T-helper 2 cell treated with Interferon-gamma antibody and Interleukin-4, amounts not matched to agents 5 μg/mL and 100 μg/mL, for 36 hours (primary cell): ENCODE data around the gene CSAG3.
"Not testable (repeated sequence)": the region's sequence is repeated elsewhere in the genome, so short reads cannot be mapped to it uniquely, and the experiment has no call there.

Experiments
- DNase-seq: peaks from one replicate; pipeline ENCODE4 v3.0.0; 2021; ENCODE audit warnings: low spot score
- H3K27ac Mint-ChIP-seq: one replicate; pipeline ENCODE4 v1.8.0; 2021; ENCODE audit warnings: mild to moderate bottlenecking, mixed read lengths
- H3K27me3 Mint-ChIP-seq: one replicate; pipeline ENCODE4 v1.8.0; 2021; ENCODE audit warnings: low read depth, mixed read lengths
- H3K36me3 Mint-ChIP-seq: one replicate; pipeline ENCODE4 v1.8.0; 2021; ENCODE audit warnings: low read depth, mixed read lengths
- H3K4me1 Mint-ChIP-seq: one replicate; pipeline ENCODE4 v1.8.0; 2021; ENCODE audit warnings: low read depth, mixed read lengths
- H3K4me3 Mint-ChIP-seq: one replicate; pipeline ENCODE4 v1.8.0; 2022; ENCODE audit warnings: mild to moderate bottlenecking, moderate library complexity, mixed read lengths
- H3K9me3 Mint-ChIP-seq: one replicate; pipeline ENCODE4 v1.8.0; 2021; ENCODE audit warnings: mixed read lengths

CSAG3 gene

GRCh38 chrX:152759544-152759943, 526 bp downstream of the CSAG3 start:
- H3K9me3 Mint-ChIP-seq, H3K4me3 Mint-ChIP-seq: not testable (repeated sequence)

GRCh38 chrX:152761582-152761981, 2.6 kb downstream of the CSAG3 start:
- not testable (repeated sequence) for H3K4me1 Mint-ChIP-seq, H3K9me3 Mint-ChIP-seq, DNase-seq, H3K27me3 Mint-ChIP-seq, H3K4me3 Mint-ChIP-seq, H3K27ac Mint-ChIP-seq, H3K36me3 Mint-ChIP-seq

More at GRCh38 chrX:152759544-152759943, 526 bp downstream of the CSAG3 start:
- H3K27ac Mint-ChIP-seq, H3K4me1 Mint-ChIP-seq, H3K36me3 Mint-ChIP-seq, DNase-seq, H3K27me3 Mint-ChIP-seq: not testable (repeated sequence)

- not testable (repeated sequence) for H3K9me3 Mint-ChIP-seq, H3K4me3 Mint-ChIP-seq, DNase-seq, H3K27ac Mint-ChIP-seq, H3K4me1 Mint-ChIP-seq, H3K27me3 Mint-ChIP-seq, H3K36me3 Mint-ChIP-seq
These were observed 7.5 kb downstream of the CSAG3 start for GRCh38 chrX:152766562-152766961.

- H3K9me3 Mint-ChIP-seq, H3K4me3 Mint-ChIP-seq, H3K27me3 Mint-ChIP-seq, H3K4me1 Mint-ChIP-seq, DNase-seq, H3K27ac Mint-ChIP-seq, H3K36me3 Mint-ChIP-seq: not testable (repeated sequence)
These were observed 10.7 kb downstream of the CSAG3 start, which contains the start of gene MAGEA6 for GRCh38 chrX:152769549-152770289. TSS of gene MAGEA6 (minus strand) at chrX:152769689. CDS start at chrX:152767650, 2,039 bp downstream.

- H3K36me3 Mint-ChIP-seq, H3K27ac Mint-ChIP-seq, H3K27me3 Mint-ChIP-seq, H3K9me3 Mint-ChIP-seq, H3K4me3 Mint-ChIP-seq, H3K4me1 Mint-ChIP-seq, DNase-seq: not testable (repeated sequence)
These were observed 28.0 kb downstream of the CSAG3 start for GRCh38 chrX:152787062-152787461.

GRCh38 chrX:152798945-152799344, 39.9 kb downstream of the CSAG3 start:
- Mint-ChIP-seq H3K4me3 (no peak overlapping the region), H3K4me1 (no peaks in the 10 kb centered on the region), H3K27me3 (peaks cover 8% of the 10 kb centered on the region), H3K9me3 (no peaks in the 10 kb centered on the region), H3K27ac (no peak overlapping the region), H3K36me3 (no peaks in the 10 kb centered on the region)
- DNase-seq, result no peak

GRCh38 chrX:152806035-152806434, 47.0 kb downstream of the CSAG3 start:
- Mint-ChIP-seq H3K4me3 (no peak overlapping the region), H3K36me3 (no peaks in the 10 kb centered on the region), H3K4me1 (no peaks in the 10 kb centered on the region), H3K27me3 (peaks cover 4% of the 10 kb centered on the region), H3K9me3 (no peaks in the 10 kb centered on the region), H3K27ac (no peak overlapping the region)
- DNase-seq, result no peak
